ENCODE results near the gene GPR161.

The GPR161 gene

GRCh38 chr1:168145184-168146159 is 8.7 kb upstream of the GPR161 start:
- no peak for TF ChIP-seq ZFX (IDR thresholded peaks at IDR 0.05)
- peak; percentile 91 for TF ChIP-seq CTCF (conservative IDR thresholded peaks at IDR 0.05)
- H3K27ac ChIP-seq = no peak overlapping the region

GRCh38 chr1:168141871-168142385 is 5.2 kb upstream of the GPR161 start:
- TF ChIP-seq CTCF (conservative IDR thresholded peaks at IDR 0.05) (no peak), ZFX (IDR thresholded peaks at IDR 0.05) (no peak)

GRCh38 chr1:168139070-168139469 is 2.3 kb upstream of the GPR161 start:
- H3K27ac ChIP-seq = no peak overlapping the region
- no peak for TF ChIP-seq CTCF (conservative IDR thresholded peaks at IDR 0.05)
- TF ChIP-seq ZFX (IDR thresholded peaks at IDR 0.05) = no peak

More at GRCh38 chr1:168141871-168142385, 5.2 kb upstream of the GPR161 start:
- no peak overlapping the region for H3K27ac ChIP-seq

GRCh38 chr1:168138134-168138533 is 1.4 kb upstream of the GPR161 start:
- TF ChIP-seq CTCF (conservative IDR thresholded peaks at IDR 0.05) (no peak), ZFX (IDR thresholded peaks at IDR 0.05) (no peak)
- H3K27ac ChIP-seq = no peak overlapping the region

GRCh38 chr1:168137515-168137821 is 738 bp upstream of the GPR161 start:
- TF ChIP-seq ZFX (IDR thresholded peaks at IDR 0.05) (no peak), CTCF (conservative IDR thresholded peaks at IDR 0.05) (no peak)
- peak overlapping the region; percentile 68 for H3K27ac ChIP-seq

- peak overlapping the region; percentile 68 for H3K27ac ChIP-seq
- TF ChIP-seq ZFX (IDR thresholded peaks at IDR 0.05) = no peak
- no peak for TF ChIP-seq CTCF (conservative IDR thresholded peaks at IDR 0.05)
Measured at GRCh38 chr1:168135921-168136708, 615 bp downstream of the GPR161 start.
